ENCODE measurements around the gene OSBPL3.

- TF ChIP-seq EZH2 (IDR thresholded peaks at IDR 0.05; ENCODE audit: insufficient read depth, poor library complexity, severe bottlenecking): no peak
- no peak for TF ChIP-seq EZH2phosphoT487 (IDR thresholded peaks at IDR 0.05; ENCODE audit: insufficient read depth, low read depth)
Observed at GRCh38 chr7:24936121-24936824, 43.7 kb downstream of the OSBPL3 start.

Data from GM23248 (cell line).